ENCODE results near the gene SCN4B. TPM values are rescaled to one million over a fixed set of nuclear protein-coding genes. Genes with fewer than 3 reads are reported as not detected.
A peak's percentile ranks its signal among the peaks of the same experiment; 100 is the strongest.

SCN4B gene
- total RNA-seq, 1 donor from 2014 or later: 2.1 TPM

DNA sequence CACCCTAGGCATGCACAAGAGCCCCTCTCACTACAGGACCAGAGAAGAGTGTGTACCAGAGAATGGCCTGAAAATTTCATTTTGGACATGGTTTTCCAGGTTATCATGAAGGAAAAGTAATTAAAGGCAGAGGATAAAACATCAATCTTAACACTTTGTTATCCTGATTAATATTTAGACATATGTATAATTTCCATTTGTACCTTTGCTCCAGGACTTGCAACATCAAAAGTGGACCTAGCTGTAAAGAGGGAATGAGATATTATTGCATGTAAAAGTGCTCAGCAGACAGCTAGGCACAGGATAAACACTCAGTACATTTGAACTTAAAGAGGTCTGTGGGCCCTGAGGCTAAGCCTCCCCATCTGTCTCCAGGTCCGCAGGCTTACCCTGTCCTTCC lies 2.0 kb upstream of the SCN4B start:
- Histone ChIP-seq H3K27ac (ENCODE audit: low read depth, low read length) (no peak overlapping the region), H3K4me1 (ENCODE audit: control insufficient read depth in 3 of 3, insufficient read depth in 3 of 3, low read length in 3 of 3) (peaks cover 50 to 56% (median 53%) of the 10 kb centered on the region in 3 donors), H3K4me3 (ENCODE audit: low read length in 3 of 3) (peak overlapping the region in 1 of 3 donors; percentile 14), H3K27me3 (ENCODE audit: control insufficient read depth in 3 of 3, insufficient read depth in 3 of 3, low read length in 3 of 3) (peaks cover 39 to 51% (median 44%) of the 10 kb centered on the region in 3 donors), H3K9ac (ENCODE audit: low read depth in 1 of 3, low read length in 3 of 3) (peak overlapping the region in 1 of 3 donors; percentile 1), H3K36me3 (ENCODE audit: control insufficient read depth in 3 of 3, insufficient read depth in 3 of 3, low read length in 3 of 3) (no peaks in the 10 kb centered on the region), H3K9me3 (ENCODE audit: control insufficient read depth in 3 of 3, low read length in 3 of 3) (no peaks in the 10 kb centered on the region)

DNA sequence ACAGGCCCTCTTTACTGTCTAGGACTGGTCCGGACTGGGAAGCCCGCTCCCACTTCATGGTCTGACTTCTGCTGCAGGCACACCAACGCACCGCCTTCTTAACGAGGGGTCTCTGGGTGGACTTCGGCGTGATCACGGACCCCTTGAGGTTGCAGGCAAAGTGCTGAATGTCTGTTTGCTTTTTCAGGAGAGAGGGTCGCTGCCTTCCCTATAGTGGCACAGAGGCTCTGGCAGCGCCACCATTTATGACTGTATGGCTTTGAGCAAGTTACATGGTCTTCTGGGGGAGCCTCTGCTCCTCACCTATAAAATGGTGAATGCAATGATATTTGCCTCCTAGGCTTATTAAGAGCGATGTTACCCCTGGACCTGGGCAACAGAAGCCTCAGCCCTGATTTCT lies 1.4 kb upstream of the SCN4B start:
- Histone ChIP-seq H3K9me3 (ENCODE audit: control insufficient read depth in 3 of 3, low read length in 3 of 3) (no peaks in the 10 kb centered on the region), H3K36me3 (ENCODE audit: control insufficient read depth in 3 of 3, insufficient read depth in 3 of 3, low read length in 3 of 3) (no peaks in the 10 kb centered on the region), H3K4me1 (ENCODE audit: control insufficient read depth in 3 of 3, insufficient read depth in 3 of 3, low read length in 3 of 3) (peaks cover 53 to 58% (median 54%) of the 10 kb centered on the region in 3 donors), H3K9ac (ENCODE audit: low read depth in 1 of 3, low read length in 3 of 3) (no peak overlapping the region), H3K4me3 (ENCODE audit: low read length in 3 of 3) (no peak overlapping the region), H3K27me3 (ENCODE audit: control insufficient read depth in 3 of 3, insufficient read depth in 3 of 3, low read length in 3 of 3) (peaks cover 39 to 55% (median 44%) of the 10 kb centered on the region in 3 donors), H3K27ac (ENCODE audit: low read depth, low read length) (no peak overlapping the region)

GRCh38 chr11:118153516-118153915 lies 893 bp upstream of the SCN4B start:
- H3K36me3 ChIP-seq (ENCODE audit: control insufficient read depth in 3 of 3, insufficient read depth in 3 of 3, low read length in 3 of 3): no peaks in the 10 kb centered on the region
- no peaks in the 10 kb centered on the region for H3K9me3 ChIP-seq (ENCODE audit: control insufficient read depth in 3 of 3, low read length in 3 of 3)
- H3K27me3 ChIP-seq (ENCODE audit: control insufficient read depth in 3 of 3, insufficient read depth in 3 of 3, low read length in 3 of 3): peaks cover 39 to 55% (median 44%) of the 10 kb centered on the region in 3 donors
- H3K27ac ChIP-seq (ENCODE audit: low read depth, low read length): no peak overlapping the region
- H3K9ac ChIP-seq (ENCODE audit: low read depth in 1 of 3, low read length in 3 of 3): no peak overlapping the region
- peaks cover 54 to 58% (median 57%) of the 10 kb centered on the region in 3 donors for H3K4me1 ChIP-seq (ENCODE audit: control insufficient read depth in 3 of 3, insufficient read depth in 3 of 3, low read length in 3 of 3)
- H3K4me3 ChIP-seq (ENCODE audit: low read length in 3 of 3): no peak overlapping the region

DNA sequence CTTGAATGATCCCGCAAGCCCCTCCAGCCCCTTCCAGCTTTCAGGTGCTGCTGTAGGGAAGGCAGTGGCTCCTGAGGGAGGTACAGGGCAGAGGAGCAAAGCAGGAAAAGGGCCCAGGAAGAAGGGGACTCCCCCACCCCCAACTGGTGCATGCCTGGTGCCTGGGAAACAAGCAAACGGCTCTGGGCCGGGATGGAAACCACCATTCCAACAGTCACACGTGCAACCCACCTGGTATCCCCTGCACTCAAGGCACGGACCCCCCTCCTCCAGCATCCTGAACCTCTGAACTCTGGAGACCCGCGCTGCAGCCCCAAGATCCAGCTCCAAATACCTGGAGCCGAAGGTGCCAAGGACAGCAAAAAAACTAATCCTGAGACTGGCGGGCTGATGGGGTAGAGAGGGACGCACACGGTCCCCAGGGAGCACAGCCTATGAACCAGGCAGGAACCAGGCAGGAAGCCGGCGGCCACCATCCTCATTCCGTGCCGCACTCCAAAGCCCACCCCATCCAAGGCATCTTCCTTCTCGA lies 537 bp downstream of the SCN4B start:
- Histone ChIP-seq H3K9ac (ENCODE audit: low read depth in 1 of 3, low read length in 3 of 3) (peak overlapping the region in 2 of 3 donors; percentile 45 to 75), H3K4me3 (ENCODE audit: low read length in 3 of 3) (peak overlapping the region; percentile 63 to 73 (median 68)), H3K36me3 (ENCODE audit: control insufficient read depth in 3 of 3, insufficient read depth in 3 of 3, low read length in 3 of 3) (no peaks in the 10 kb centered on the region), H3K27ac (ENCODE audit: low read depth, low read length) (peak overlapping the region; percentile 36), H3K9me3 (ENCODE audit: control insufficient read depth in 3 of 3, low read length in 3 of 3) (no peaks in the 10 kb centered on the region), H3K27me3 (ENCODE audit: control insufficient read depth in 3 of 3, insufficient read depth in 3 of 3, low read length in 3 of 3) (peaks cover 31 to 50% (median 41%) of the 10 kb centered on the region in 3 donors), H3K4me1 (ENCODE audit: control insufficient read depth in 3 of 3, insufficient read depth in 3 of 3, low read length in 3 of 3) (peaks cover 55 to 60% (median 57%) of the 10 kb centered on the region in 3 donors)

- Histone ChIP-seq H3K36me3 (ENCODE audit: control insufficient read depth in 3 of 3, insufficient read depth in 3 of 3, low read length in 3 of 3) (no peaks in the 10 kb centered on the region), H3K4me1 (ENCODE audit: control insufficient read depth in 3 of 3, insufficient read depth in 3 of 3, low read length in 3 of 3) (peaks cover 49 to 54% (median 54%) of the 10 kb centered on the region in 3 donors), H3K9me3 (ENCODE audit: control insufficient read depth in 3 of 3, low read length in 3 of 3) (no peaks in the 10 kb centered on the region), H3K27me3 (ENCODE audit: control insufficient read depth in 3 of 3, insufficient read depth in 3 of 3, low read length in 3 of 3) (peaks cover 24 to 44% (median 35%) of the 10 kb centered on the region in 3 donors), H3K9ac (ENCODE audit: low read depth in 1 of 3, low read length in 3 of 3) (peak overlapping the region in 1 of 3 donors; percentile 62), H3K27ac (ENCODE audit: low read depth, low read length) (no peak overlapping the region), H3K4me3 (ENCODE audit: low read length in 3 of 3) (peak overlapping the region; percentile 1 to 31 (median 24))
Observed at GRCh38 chr11:118151431-118151830, 1.2 kb downstream of the SCN4B start.

DNA sequence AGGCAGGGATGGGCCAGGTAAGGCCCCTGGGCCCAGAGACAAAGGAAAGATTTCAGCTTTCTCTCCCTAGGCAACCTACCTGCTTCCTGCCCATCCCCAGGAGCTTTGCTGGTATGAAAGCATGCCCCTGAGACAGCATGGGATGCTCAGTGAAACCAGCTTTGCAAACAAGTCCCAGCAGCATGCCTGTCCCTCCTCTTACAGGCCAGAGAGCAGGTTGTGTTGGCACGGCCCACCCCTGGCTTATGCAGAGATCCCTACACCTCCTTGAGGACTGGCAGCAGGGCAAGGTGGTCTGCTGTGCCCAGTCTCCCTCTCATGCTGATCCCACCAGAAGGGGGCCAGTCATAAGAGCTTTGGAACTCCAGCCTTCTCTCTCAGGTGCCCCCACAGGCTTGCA lies 3.1 kb downstream of the SCN4B start:
- H3K9me3 ChIP-seq (ENCODE audit: control insufficient read depth in 3 of 3, low read length in 3 of 3): no peaks in the 10 kb centered on the region
- peaks cover 15 to 30% (median 21%) of the 10 kb centered on the region in 3 donors for H3K27me3 ChIP-seq (ENCODE audit: control insufficient read depth in 3 of 3, insufficient read depth in 3 of 3, low read length in 3 of 3)
- no peak overlapping the region for H3K4me3 ChIP-seq (ENCODE audit: low read length in 3 of 3)
- peaks cover 39 to 42% (median 41%) of the 10 kb centered on the region in 3 donors for H3K4me1 ChIP-seq (ENCODE audit: control insufficient read depth in 3 of 3, insufficient read depth in 3 of 3, low read length in 3 of 3)
- H3K27ac ChIP-seq (ENCODE audit: low read depth, low read length): no peak overlapping the region
- no peak overlapping the region for H3K9ac ChIP-seq (ENCODE audit: low read depth in 1 of 3, low read length in 3 of 3)
- H3K36me3 ChIP-seq (ENCODE audit: control insufficient read depth in 3 of 3, insufficient read depth in 3 of 3, low read length in 3 of 3): no peaks in the 10 kb centered on the region

GRCh38 chr11:118148856-118149255 lies 3.8 kb downstream of the SCN4B start:
- Histone ChIP-seq H3K9ac (ENCODE audit: low read depth in 1 of 3, low read length in 3 of 3) (no peak overlapping the region), H3K4me3 (ENCODE audit: low read length in 3 of 3) (no peak overlapping the region), H3K27me3 (ENCODE audit: control insufficient read depth in 3 of 3, insufficient read depth in 3 of 3, low read length in 3 of 3) (peaks cover 14 to 27% (median 21%) of the 10 kb centered on the region in 3 donors), H3K27ac (ENCODE audit: low read depth, low read length) (no peak overlapping the region), H3K4me1 (ENCODE audit: control insufficient read depth in 3 of 3, insufficient read depth in 3 of 3, low read length in 3 of 3) (peaks cover 36 to 47% (median 39%) of the 10 kb centered on the region in 3 donors), H3K36me3 (ENCODE audit: control insufficient read depth in 3 of 3, insufficient read depth in 3 of 3, low read length in 3 of 3) (no peaks in the 10 kb centered on the region), H3K9me3 (ENCODE audit: control insufficient read depth in 3 of 3, low read length in 3 of 3) (no peaks in the 10 kb centered on the region)

- peaks cover 31 to 45% (median 35%) of the 10 kb centered on the region in 3 donors for H3K4me1 ChIP-seq (ENCODE audit: control insufficient read depth in 3 of 3, insufficient read depth in 3 of 3, low read length in 3 of 3)
- H3K9ac ChIP-seq (ENCODE audit: low read depth in 1 of 3, low read length in 3 of 3): no peak overlapping the region
- H3K36me3 ChIP-seq (ENCODE audit: control insufficient read depth in 3 of 3, insufficient read depth in 3 of 3, low read length in 3 of 3): no peaks in the 10 kb centered on the region
- H3K4me3 ChIP-seq (ENCODE audit: low read length in 3 of 3): no peak overlapping the region
- no peaks in the 10 kb centered on the region for H3K9me3 ChIP-seq (ENCODE audit: control insufficient read depth in 3 of 3, low read length in 3 of 3)
- peaks cover 10 to 25% (median 21%) of the 10 kb centered on the region in 3 donors for H3K27me3 ChIP-seq (ENCODE audit: control insufficient read depth in 3 of 3, insufficient read depth in 3 of 3, low read length in 3 of 3)
- H3K27ac ChIP-seq (ENCODE audit: low read depth, low read length): no peak overlapping the region
Observed at GRCh38 chr11:118148240-118148639, 4.4 kb downstream of the SCN4B start.

DNA sequence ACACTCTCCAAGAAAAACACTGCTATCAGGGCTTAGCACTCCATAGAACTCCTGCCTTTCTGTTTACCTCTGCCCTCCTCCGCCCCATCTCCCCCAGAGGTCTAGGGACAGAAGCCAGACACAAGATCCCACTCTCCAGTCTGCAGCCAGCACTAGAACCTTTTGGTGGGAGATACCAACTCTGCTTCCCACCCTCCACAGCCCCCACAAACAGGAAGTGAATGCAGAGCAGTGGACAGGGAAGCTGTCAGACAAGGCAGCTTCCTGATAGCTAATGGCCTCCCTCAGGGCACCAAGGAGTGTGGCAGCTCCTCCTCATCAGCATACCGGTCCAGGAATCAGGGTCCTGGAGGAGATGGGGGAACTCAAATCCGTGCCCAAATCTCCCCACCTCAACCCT lies 5.1 kb downstream of the SCN4B start:
- no peak overlapping the region for H3K9ac ChIP-seq (ENCODE audit: low read depth in 1 of 3, low read length in 3 of 3)
- H3K4me3 ChIP-seq (ENCODE audit: low read length in 3 of 3): no peak overlapping the region
- peaks cover 27 to 40% (median 30%) of the 10 kb centered on the region in 3 donors for H3K4me1 ChIP-seq (ENCODE audit: control insufficient read depth in 3 of 3, insufficient read depth in 3 of 3, low read length in 3 of 3)
- peak overlapping the region; percentile 9 for H3K27ac ChIP-seq (ENCODE audit: low read depth, low read length)
- H3K9me3 ChIP-seq (ENCODE audit: control insufficient read depth in 3 of 3, low read length in 3 of 3): no peaks in the 10 kb centered on the region
- no peaks in the 10 kb centered on the region for H3K36me3 ChIP-seq (ENCODE audit: control insufficient read depth in 3 of 3, insufficient read depth in 3 of 3, low read length in 3 of 3)
- H3K27me3 ChIP-seq (ENCODE audit: control insufficient read depth in 3 of 3, insufficient read depth in 3 of 3, low read length in 3 of 3): peaks cover 5 to 26% (median 21%) of the 10 kb centered on the region in 3 donors

DNA sequence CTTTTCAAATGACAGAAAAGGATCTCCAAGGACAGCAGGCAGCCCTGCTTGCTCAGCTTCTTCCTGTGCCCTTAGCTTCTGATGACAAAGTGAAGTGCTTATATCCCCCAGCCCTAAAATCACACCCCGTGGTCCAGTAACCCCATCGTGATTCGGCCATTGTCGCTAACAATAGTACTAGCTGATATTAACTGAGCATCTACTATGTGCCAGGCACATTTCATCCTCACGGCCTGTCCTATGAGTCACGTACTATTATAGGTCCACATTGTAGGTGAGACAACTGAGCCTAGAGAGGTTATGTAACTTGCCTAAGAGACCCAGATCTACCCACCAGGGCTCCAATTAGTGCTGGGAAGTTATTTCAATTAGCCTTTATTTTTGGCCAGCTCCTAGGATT lies 6.1 kb downstream of the SCN4B start:
- peaks cover 18 to 31% (median 23%) of the 10 kb centered on the region in 3 donors for H3K4me1 ChIP-seq (ENCODE audit: control insufficient read depth in 3 of 3, insufficient read depth in 3 of 3, low read length in 3 of 3)
- H3K27ac ChIP-seq (ENCODE audit: low read depth, low read length): peak overlapping the region; percentile 64

More for the DNA sequence above, 6.1 kb downstream of the SCN4B start:
- Histone ChIP-seq H3K4me3 (ENCODE audit: low read length in 3 of 3) (no peak overlapping the region), H3K9me3 (ENCODE audit: control insufficient read depth in 3 of 3, low read length in 3 of 3) (no peaks in the 10 kb centered on the region), H3K36me3 (ENCODE audit: control insufficient read depth in 3 of 3, insufficient read depth in 3 of 3, low read length in 3 of 3) (no peaks in the 10 kb centered on the region), H3K9ac (ENCODE audit: low read depth in 1 of 3, low read length in 3 of 3) (peak overlapping the region in 1 of 3 donors; percentile 50), H3K27me3 (ENCODE audit: control insufficient read depth in 3 of 3, insufficient read depth in 3 of 3, low read length in 3 of 3) (peaks cover 2 to 20% (median 12%) of the 10 kb centered on the region in 3 donors)
